Right hindlimb (tissue), 1 donor: ENCODE results near the gene BABAM2.
"Not testable (repeated sequence)": the region's sequence is repeated elsewhere in the genome, so short reads cannot be mapped to it uniquely, and the experiment has no call there.

ENCODE experiments used
- DNase-seq: peaks from one replicate; pipeline ENCODE4 v3.0.0-alpha.2; 2018

Gene BABAM2

DNA sequence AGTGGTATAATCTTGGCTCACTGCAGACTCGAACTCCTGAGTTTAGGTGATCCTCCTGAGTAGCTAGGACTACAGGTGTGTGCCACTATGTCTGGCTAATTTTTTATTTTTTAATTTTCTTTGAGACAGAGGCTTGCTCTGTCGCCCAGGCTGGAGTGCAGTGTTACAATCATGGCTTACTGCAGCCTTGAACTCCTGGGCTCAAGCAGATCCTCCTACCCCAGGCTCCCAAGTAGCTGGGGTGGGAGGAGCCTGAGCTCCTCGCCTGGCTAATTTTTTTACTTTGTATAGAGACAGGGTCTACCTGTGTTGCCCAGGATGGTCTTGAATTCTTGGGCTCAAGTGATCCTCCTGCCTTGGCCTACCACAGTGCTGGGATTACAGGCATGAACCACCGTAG is 62.5 kb downstream of the BABAM2 start:
- DNase-seq, result no peak

DNA sequence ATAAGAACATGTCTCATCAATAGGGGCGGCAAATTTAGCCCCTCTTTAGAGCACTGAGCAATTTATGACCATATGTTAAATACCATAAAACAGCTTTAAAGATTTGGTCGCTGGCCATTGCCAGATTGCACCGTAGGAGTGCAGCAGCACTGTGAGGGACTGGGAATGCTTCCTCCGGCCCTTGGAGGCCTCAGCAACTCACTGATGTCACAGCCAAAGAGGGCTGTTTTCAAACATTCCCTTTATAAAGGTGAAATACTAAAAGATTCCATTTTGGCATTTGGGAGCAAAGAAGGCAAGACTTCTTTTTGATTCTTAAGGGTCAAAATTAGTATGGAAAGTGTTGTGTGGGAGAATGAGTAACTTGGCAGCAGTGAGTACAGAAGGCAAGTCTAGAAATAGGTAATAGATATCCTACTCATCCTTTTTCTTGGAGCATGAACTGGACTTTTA is 63.7 kb downstream of the BABAM2 start:
- peak; percentile 47 for DNase-seq

DNA sequence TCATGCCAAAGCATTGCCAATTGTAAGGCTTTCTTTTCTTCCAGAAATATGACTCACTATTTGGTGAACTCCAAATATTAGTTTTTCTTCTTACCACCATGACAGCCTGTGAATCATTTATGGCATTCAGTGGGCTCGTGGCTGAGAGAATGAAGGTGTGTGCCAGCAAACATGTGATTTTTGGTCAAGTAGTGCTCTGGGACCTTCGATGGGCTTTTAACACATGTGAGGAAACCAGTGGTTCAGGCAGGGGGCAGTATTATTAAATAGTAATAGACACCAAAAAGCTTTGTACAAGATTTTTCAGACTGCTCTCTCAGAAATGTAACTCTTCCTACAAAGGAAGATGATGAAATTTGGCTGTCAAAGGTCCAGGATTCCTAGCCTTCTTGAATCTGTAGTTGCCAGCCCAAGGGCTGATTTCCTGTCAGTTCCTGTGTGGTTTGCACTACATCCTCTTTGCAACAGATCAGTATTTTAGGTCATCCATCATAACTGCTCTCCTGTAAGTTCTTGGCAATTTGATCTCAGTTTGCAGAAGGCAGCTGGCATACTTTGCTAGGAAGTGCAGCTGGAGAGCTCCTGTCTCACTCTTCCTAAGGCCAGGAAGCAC is 64.3 kb downstream of the BABAM2 start:
- peak; percentile 79 for DNase-seq

DNA sequence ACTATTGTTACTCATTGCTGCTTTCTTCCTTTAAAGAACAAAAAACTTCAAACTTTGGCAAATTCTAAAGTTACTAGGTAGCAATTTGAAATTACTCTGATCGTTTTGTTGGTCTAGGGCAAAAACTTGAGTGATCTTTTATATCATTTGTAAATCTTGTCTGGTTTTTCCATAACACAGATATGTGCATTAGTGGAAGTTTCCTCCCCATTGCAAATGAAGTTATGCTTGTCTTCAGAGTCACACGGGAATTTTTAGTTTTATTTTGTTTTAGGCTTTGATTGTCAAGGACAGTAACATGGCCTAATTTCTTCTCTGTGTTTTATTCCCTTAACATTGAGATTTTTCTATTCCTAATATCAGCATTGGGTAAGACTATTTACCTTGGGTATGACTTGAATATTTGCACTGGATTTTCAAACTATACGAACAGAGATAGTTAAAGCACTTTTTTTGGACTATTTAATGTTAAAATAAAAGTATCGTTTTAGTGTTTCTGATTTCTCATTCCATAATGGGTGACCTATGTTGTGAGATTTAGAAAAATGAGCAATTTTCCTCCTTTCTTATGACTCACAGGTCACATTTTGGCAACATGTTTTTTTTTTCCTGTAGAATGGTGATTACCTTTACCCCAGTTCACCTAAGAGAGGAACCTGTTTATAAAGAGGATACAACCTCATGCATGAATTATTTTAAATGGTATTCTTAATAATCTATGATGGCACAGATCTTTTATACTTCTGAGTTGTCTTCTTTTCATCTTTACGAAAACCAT is 65.0 kb downstream of the BABAM2 start:
- DNase-seq, result no peak

DNA sequence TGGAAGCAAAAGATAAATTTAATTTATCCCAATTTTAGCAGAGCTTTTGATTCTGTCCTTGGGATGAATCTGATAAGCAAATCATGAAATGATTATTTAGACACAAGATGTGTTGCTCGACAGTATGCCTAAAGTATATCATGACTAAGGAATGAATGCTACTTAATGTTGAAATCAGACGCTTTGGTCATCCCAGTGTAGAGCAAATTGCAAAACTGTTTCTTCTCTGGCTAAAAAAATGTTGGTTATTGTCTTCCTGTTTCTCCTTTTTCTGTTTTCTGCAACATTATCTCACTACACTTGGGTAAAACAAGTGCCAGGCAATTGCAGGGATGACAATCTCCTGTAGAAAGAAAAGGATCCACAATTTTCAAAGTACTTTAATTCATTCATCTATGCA is 66.4 kb downstream of the BABAM2 start:
- DNase-seq, result no peak

DNA sequence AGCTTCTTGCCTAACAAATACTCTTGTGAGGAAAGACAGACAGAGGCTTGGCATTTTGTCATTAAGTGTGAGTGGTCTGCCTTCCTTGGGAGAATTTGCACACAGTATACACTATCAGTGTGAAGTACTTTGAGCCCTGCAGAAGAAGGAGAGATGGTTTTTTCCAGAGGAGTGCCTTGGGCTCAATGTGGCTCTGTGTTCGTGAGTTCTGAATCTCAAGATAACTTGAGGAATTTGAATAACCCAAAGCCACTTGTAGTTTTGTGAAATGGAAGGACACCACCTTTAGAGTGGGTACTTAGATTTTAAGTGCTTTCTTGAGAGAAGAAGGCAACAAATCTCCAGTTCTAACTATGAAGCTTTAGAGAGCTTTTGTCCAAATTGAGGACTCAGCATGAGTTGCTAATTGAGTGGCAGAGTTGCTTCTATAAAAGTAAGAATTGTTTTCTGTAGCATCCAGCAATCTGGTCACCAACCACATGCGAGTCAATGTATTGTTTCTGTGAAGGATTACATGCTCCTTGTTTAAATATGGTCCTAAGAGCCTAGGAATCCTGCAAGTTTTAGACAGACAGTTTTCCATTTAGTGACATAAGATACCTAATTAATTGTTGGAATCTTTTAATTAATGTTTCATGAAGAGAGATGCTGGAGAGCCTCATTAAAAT is 68.3 kb downstream of the BABAM2 start:
- no peak for DNase-seq

DNA sequence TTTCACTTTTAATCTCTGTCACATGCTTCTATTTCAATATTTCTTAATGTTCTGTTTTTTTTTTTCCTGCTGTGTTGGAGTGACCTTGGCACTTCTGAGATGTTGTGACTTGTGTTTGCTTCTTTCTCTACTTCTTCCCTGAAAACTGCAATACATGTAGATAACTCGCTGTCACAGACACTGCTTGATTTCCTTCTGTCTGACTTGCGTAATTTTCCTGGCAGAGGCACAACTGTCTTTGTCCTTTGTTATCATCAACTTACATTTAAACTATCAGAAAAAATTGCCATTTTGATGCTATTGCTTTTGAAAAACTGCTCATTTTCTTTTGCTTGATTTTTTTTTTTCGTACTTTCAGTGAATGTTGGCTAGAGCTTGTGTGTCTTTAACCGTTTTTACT is 69.0 kb downstream of the BABAM2 start:
- DNase-seq, result no peak

DNA sequence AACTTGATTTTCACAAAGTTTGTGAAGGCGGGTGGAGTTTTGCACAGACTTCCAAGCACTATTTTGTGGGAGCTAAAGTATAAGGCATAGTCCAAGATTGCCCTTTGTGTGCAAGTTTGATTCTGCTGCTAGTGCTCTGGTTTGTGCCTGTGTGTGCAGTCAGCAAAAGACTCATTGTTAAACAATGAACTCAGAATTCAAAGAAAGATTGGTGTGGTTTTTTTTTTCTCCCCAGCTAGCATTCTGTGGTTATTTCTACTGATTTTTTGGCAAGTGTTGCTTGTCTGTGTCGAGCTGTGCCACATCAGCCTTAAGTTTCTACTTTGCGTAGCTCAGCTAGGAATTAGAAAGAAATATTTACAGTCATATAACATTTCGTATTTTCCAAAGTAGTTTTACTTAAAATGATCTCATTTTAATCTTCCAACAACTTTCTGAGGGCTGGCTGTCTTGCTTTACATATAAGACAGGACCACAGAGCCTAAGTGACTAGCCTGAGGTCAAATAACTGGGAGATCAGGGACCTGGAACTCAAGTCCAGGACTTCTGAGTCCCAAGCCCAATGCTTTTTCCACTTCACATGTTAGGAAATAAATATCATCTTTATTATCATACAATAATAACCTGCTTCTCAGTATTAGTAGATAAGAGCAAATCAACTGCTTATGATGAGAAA is 69.8 kb downstream of the BABAM2 start:
- DNase-seq, result no peak

DNA sequence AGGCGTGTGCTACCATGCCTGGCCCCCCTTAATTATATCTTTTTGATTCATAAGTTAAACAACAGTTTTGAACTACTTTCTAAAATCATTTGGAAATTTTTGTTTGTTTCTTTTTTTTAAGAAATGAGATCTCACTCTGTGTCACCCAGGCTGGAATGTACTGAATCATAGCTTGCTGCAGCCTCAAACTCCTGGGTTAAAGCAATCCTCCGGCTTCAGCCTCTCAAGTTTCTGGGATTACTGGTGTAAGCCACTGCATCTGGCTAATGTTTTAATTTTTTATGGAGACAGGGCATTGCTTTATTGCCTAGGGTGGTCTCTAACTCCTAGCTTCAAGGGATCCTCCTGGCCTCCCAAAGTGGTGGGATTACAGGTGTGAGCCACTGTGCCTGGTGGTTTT is 71.5 kb downstream of the BABAM2 start:
- no peak for DNase-seq

DNA sequence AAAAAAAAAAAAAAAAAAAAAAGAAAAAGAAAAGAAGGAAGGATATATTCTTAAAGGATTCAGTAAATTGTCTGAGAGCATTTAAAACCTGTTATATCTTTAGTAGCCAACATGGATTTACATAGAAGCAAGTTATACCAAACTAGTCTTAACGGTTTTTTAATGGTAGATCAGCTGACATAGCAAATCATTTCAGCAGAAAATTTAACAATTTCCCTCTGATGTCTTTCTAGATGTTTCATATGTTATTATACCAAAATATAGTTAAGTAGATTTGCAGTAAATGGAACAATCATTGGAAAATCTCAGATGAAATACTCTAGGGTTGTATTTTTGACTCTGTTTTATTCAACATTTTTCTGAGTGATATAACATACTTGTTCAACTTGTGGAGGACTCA is 72.9 kb downstream of the BABAM2 start:
- no peak for DNase-seq

DNA sequence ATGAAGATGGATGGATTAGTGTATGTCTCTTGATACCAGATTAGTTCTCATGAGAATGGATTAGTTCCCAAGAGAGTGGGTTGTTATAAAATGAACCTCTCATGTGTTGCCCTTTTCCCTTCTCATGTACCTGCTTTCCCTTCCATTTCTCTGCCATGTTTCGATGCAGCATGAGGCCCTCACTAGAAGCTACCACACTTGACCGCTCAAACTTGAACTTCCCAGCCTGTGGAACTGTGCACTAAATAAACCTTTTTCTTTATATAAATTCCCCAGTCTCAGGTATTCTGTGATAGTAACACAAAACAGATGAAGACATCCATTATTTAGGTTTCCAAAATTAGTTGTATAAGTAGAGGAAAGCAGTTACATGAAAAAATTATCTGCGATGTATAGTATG is 73.5 kb downstream of the BABAM2 start:
- no peak for DNase-seq

DNA sequence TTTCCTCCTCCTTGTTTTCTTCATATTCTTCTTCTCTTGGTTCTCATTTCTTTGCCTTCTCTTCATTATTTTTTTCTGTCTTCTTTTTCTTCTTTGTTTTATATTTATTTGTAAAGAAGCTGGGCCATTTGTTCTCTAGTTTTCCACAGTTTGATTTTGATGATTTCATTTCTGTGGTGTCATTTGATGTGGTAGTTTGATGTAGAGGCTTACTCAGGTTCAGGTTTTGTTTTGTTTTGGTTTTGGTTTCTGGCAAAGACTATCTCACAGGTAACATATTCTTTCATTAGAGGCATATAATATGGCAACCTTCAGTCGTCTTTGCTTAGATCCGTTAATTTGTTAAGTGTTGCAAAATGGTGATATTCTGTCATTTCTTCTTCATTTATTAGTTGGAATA is 75.3 kb downstream of the BABAM2 start:
- DNase-seq, result no peak

DNA sequence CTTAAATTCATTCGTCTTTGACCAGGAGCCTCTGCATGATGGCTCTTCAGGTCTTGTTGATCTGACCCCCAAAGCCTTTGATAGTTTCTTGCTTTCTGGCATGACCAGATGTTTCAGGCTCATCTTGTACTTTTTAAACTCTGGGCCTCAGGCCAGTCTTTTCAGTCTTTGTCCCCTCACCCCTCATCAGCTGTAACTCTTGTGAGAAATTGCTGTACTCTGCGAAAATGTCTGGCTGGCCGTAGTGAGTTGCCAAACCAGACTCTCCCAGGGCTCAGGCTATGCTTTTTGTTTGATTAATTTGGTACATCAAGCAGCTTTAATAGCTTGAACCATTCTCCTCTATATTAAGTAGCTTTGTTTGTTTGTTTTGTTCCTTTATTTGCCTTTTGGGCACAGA is 75.9 kb downstream of the BABAM2 start:
- peak; percentile 67 for DNase-seq

DNA sequence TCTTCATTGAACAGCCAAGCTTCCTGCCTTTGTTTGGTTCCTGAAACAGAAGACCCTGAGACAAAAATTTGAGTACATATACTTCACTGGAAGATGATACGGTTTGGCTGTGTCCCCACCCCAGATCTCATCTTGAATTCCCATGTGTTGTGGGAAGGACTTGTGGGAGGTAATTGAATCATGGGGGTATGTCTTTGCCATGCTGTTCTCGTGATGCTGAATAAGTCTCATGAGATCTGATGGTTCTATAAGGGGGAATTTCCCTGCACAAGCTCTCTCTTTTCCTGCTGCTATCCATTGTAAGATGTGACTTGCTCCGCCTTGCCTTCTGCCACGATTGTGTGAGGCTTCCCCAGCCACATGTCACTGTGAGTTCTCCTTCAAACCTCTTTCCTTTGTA is 76.5 kb downstream of the BABAM2 start:
- DNase-seq, result no peak

DNA sequence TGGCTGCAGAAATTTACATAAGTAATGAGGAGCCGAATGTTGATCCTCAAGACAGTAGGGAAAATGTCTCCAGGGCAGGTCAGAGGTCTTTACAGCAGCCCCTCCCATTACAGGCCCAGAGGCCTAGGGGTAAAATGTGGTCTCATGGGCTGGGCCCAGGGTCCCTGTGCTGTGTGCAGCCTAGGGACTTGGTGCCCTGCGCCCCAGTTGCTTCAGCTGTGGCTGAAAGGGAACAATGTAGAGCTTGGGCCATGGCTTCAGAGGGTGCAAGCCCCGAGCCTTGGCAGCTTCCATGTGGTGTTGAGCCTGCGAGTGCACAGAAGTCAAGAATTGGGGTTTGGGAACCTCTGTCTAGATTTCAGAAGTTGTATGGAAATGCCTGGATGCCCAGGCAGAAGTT is 77.5 kb downstream of the BABAM2 start:
- not testable (repeated sequence) for DNase-seq

DNA sequence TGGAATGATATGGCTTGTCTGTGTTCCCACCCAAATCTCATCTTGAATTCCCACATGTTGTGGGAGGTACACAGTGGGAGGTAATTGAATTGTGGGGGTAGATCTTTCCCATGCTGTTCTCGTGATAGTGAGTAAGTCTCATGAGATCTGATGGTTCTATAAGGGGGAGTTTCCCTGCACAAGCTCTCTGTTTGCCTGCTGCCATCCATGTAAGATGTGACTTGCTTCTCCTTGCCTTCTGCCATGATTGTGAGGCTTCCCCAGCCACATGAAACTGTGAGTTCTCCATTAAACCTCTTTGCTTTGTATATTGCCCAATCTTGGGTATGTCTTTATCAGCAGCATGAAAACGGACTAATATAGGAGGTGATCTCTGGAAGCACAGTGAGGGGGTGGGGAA is 78.4 kb downstream of the BABAM2 start:
- DNase-seq, result not testable (repeated sequence)

DNA sequence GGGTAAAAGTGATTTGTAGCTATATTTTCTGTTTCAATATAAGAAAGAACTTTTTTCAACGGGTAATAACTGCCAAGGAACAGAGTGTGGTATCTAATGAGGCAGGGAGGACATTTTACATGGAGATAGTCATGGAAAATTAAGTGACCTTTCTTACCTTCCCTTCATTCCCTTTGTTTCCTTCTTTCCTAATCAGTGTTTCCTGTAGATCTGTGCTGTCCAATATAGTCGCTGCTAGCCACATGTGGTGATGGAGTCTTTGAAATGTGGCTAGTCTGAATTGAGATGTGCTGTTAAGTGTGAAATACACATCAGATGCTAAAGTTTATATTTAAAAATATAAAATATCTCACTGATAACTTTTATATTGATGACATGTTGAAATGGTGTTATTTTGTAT is 81.8 kb downstream of the BABAM2 start:
- no peak for DNase-seq

DNA sequence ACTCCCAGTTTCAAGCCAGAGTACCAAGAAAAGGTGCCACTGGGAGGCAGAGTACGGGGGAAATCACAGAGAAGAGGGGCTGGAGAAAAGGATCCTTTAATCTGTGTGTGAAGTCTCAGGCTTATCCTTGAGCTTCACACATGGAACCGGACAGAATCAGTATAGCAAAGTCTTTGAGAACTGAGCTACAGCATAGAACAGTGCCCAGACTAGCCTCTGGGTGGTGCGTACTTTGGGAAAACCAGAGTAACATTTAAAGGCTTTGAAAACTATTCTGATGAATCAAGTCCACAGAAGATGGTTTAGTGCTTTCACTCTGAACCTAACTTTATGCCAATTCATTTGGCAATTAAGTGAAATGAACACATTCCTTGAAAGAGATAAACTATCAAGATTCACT is 83.1 kb downstream of the BABAM2 start:
- DNase-seq, result no peak

DNA sequence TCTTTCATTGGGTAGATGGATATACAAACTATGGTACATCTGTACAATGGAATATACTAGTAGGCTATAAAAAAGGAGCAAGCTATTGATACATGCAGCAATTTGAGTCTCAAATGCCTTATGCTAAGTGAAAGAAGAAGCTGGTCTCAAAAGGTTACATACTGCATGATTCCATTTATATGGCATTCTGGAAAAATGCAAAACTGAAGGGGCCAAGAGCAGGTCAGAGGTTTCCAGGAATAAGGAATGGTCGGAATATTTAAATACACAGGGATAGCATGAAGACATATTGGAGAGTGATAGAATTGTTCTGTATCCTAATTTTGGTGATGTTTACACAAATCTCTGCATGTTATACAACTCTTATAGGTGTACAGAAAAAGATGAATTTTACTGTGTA is 85.8 kb downstream of the BABAM2 start:
- DNase-seq, result no peak

DNA sequence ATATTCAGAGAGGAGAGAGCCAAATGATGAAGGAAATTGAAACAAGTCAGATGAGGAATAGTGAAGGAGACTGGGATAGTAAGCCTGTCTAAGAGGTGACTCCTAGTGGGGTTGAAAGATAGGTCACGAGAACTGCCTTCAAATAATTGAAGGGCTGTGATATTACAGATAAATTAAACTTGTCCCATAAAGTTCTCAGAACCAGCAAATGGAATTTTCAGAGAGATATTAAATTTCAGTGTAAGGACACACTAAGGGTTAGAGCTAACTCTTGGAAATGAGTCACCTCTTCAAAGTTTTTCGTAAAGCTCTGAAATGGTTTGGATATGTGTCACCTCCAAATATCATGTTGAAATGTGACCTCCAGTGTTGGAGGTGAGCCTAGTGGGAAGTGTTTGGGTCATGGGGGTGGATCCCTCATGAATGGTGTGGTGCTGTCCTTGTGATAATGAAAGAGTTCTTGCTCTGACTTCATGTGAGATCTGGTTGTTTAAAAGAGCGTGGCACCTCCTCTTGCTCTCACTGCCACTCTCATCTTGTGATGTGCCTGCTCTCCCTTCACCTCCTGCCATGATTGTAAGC is 87.3 kb downstream of the BABAM2 start:
- DNase-seq, result no peak

DNA sequence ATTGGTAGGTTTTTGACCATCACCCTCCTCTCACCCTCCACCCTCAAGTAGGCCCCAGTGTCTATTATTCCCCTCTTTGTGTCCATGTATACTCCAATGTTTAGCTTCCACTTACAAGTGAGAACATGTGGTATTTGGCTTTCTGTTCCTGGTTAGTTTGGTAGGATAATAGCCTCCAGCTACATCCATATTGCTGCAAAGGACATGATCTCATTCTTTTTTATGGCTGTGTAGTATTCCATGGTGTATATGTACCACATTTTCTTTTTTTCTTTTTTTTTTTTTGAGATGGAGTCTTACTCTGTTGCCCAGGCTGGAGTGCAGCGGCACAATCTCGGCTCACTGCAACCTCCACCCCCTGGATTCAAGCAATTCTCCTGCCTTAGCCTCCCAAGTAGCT is 88.2 kb downstream of the BABAM2 start:
- not testable (repeated sequence) for DNase-seq

DNA sequence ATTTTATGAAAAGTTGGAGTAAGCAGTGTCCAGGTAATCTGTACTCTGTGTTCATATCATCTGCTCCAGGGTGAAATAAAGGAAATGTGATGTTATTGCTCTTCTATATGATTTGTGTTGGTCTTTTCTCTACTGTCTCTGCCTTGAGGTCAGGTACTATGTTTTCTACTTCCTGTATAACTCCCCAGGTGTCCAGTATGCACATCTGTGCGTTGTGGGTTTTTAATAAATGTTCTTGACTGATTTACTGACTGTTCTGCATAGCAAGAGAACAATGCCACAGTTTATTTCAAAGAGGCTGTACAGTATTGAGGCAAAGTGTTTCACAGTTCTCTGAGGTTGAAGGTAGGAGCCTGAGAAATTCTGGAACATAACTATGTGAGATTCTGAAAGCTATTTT is 89.7 kb downstream of the BABAM2 start:
- no peak for DNase-seq

DNA sequence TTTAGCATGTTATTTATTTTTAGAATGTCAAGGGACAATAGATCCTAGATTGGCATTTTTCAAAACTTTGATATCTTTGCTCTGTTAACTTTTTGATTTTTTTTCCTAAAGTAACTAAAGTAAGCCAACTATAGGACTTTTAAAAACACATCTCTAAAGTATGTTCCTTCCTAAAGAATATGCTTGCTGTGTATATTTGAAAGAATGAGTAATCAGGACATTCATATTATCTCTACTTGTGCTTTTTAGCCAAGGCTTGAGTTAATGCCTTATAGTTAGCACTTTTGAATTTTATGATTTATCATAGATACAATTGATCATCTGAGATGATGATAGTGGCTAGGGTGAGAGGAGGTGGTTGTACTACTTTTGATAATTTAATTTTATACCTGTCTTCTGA is 93.6 kb downstream of the BABAM2 start:
- no peak for DNase-seq
